Activated CD4-positive, alpha-beta T cell treated with anti-CD3 and anti-CD28 coated beads, Interleukin-2, Interleukin-6, amounts not matched to agents 100 ng/mL and 50 ng/mL, durations not matched to agents 16 hours and 8 hours (primary cell): ENCODE results near the gene CMTM7.
A peak's percentile ranks its signal among the peaks of the same experiment; 100 is the strongest.
"Not testable (repeated sequence)": the region's sequence is repeated elsewhere in the genome, so short reads cannot be mapped to it uniquely, and the experiment has no call there.

ENCODE experiments used
- DNase-seq: peaks from one replicate; pipeline ENCODE4 v3.0.0-alpha.2; 2020

The CMTM7 gene

GRCh38 chr3:32438596-32439344 is 47.1 kb downstream of the CMTM7 start:
- DNase-seq = peak; percentile 63

DNA sequence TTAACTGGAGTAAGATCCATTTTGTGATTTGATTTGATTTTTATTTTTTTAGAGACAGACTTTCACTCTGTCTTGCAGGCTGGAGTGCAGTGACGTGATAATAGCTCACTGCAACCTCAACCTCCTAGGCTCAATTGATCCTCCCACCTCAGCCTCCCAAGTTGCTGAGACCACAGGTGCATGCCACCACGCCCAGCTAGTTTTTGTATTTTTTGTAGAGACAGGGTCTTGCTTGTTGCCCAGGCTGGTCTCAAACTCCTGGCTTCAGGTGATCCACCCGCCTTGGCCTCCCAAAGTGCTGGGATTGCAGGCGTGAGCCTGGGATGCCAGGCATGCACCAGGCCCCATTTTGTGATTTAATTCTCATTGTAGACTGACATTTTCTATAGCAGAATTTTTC is 47.8 kb downstream of the CMTM7 start:
- not testable (repeated sequence) for DNase-seq

GRCh38 chr3:32440611-32441350 is 49.1 kb downstream of the CMTM7 start:
- DNase-seq = no peak

GRCh38 chr3:32442766-32443165 is 51.1 kb downstream of the CMTM7 start:
- no peak for DNase-seq

GRCh38 chr3:32443478-32443877 is 51.8 kb downstream of the CMTM7 start:
- no peak for DNase-seq

GRCh38 chr3:32447865-32448400 is 56.3 kb downstream of the CMTM7 start:
- no peak for DNase-seq

GRCh38 chr3:32448686-32449474 is 57.2 kb downstream of the CMTM7 start:
- DNase-seq = no peak

- no peak for DNase-seq
These were observed 58.0 kb downstream of the CMTM7 start for GRCh38 chr3:32449691-32450090.

GRCh38 chr3:32450426-32450825 is 58.8 kb downstream of the CMTM7 start:
- no peak for DNase-seq

- no peak for DNase-seq
These were observed 59.5 kb downstream of the CMTM7 start for GRCh38 chr3:32450992-32451659.

DNA sequence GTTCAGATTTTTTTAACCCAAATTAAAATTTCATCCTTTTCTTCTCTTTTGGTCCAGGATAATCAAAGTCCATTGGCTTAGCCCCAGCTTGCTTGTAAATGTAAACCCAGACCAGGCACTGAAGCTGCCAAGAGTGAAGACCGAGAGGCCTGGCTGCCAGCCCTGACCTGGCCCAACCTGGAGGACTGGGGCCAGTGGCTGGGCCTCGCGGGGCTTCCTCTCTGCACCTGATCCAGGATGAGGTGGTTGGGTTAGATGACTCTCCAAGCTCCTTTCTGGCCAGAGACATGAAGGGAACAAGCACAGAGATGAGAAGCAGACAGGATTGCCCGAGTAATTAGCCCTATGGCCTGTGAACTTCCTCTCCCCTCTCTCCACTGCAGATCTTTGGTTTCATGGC is 60.4 kb downstream of the CMTM7 start:
- DNase-seq = no peak

GRCh38 chr3:32453346-32453745 is 61.7 kb downstream of the CMTM7 start:
- no peak for DNase-seq

- no peak for DNase-seq
These were observed 62.5 kb downstream of the CMTM7 start for GRCh38 chr3:32454111-32454510.

GRCh38 chr3:32454731-32455608 is 63.3 kb downstream of the CMTM7 start:
- no peak for DNase-seq

- DNase-seq = no peak
These were observed 64.2 kb downstream of the CMTM7 start for GRCh38 chr3:32455609-32456428.

DNA sequence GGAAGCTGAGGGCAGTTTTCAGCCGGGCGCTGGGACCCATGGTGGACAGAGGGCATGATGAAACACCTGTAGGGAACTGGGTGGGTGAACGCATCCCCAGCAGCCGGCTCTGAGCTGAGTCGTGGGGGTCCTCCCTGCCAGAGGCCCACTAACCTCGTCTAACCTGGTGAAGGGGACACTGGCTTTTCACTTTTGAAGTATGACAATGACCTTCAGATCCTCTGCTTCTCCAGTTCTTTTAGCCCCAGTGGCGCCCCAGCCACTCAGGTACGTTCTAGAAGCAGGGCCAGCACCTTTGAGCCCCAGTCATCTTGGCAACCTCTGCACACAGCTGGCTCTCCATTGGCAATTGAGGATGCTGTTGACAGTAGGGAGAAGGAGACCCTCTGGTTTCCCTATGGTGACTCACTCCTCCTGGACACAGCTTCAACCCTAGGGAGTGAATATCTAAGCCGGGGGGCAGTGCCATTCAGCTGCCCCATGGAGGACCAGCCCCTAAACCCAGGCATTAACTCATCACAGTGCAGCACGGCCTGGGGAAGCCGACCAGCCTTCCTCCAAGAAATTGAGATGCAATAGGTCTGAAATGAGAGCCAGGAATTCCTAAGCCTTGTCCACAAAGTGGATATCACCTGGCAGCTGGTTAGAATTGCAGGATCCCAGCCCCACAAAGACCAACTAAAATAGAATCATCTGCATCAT is 64.9 kb downstream of the CMTM7 start:
- no peak for DNase-seq

DNA sequence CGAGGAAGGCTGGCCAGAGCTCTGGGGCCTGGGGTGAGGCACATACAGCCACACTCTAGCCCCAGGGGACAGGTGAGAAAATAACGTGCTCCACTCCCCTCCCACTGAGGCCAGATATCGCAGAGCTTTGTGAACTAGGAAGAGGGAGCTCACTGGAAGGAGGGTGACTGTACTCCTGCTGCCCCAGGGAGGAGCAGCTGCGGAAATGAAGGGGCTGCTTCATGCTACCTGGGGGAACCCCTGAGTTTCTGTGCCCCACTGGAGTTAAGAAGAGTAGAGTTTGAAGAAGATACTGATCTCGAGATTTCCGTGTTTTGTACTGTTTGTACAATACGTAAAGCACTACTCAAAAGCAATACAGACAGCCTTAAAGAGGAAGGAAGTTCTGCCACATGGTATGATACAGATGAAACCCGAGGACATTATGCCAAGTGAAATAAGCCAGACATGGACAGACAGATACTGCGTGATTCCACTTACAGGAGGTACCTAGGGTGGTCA is 66.4 kb downstream of the CMTM7 start:
- DNase-seq = no peak

DNA sequence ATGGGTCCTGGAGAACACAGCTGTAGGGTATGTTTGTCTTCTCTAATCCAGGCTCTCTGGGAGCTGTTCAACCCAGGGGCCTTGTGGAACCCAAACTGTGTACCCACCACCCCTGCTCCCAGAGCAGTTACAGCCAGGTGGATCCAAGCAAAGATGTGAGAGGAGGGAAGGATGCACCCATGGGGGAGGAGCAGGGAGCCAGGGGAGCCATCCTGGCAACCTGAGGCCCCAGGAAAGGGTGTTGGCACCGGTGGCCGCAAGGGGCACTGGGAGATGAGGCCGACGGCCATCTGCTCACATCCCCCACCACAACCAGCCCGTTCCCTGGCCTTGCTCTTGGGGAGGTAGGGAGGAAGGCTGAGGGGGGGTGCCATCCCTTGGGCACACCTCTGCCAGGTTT is 67.8 kb downstream of the CMTM7 start:
- no peak for DNase-seq

GRCh38 chr3:32460031-32460749 is 68.5 kb downstream of the CMTM7 start:
- peak; percentile 86 for DNase-seq
